ENCODE data around the gene GABRR3.

DNA sequence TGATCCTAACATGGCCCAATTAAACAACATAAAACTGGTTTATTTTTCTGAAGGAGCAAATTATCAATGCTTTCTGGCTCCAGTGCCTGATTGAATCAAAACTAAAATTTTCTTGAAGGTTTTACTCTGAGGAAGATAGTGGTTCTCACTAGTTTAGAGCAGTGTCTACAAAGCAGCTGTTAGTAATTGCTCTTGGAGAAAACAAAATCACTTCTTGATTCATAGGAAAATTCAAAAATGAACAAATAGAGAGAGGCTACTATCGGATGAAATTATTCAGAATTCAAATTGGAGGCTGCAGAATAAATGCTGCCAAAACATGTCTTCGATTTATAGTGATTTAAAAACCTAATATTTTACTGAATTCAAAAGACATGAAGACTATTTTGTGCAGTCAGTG lies 47.8 kb downstream of the GABRR3 start:
- TF ChIP-seq, protein P1, sequence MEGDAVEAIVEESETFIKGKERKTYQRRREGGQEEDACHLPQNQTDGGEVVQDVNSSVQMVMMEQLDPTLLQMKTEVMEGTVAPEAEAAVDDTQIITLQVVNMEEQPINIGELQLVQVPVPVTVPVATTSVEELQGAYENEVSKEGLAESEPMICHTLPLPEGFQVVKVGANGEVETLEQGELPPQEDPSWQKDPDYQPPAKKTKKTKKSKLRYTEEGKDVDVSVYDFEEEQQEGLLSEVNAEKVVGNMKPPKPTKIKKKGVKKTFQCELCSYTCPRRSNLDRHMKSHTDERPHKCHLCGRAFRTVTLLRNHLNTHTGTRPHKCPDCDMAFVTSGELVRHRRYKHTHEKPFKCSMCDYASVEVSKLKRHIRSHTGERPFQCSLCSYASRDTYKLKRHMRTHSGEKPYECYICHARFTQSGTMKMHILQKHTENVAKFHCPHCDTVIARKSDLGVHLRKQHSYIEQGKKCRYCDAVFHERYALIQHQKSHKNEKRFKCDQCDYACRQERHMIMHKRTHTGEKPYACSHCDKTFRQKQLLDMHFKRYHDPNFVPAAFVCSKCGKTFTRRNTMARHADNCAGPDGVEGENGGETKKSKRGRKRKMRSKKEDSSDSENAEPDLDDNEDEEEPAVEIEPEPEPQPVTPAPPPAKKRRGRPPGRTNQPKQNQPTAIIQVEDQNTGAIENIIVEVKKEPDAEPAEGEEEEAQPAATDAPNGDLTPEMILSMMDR (IDR thresholded peaks at IDR 0.05), result no peak
- TF ChIP-seq POLR2A (IDR thresholded peaks at IDR 0.05), result no peak

Measured in breast epithelium (tissue), 3 donors.